ENCODE data around the gene MAP6.
A peak's percentile ranks its signal among the peaks of the same experiment; 100 is the strongest.

Gene MAP6

GRCh38 chr11:75568616-75569219, 100.1 kb downstream of the MAP6 start:
- H3K4me3 ChIP-seq (replicated peaks in 1 of 2; ENCODE audit: low read depth in 2 of 2, low read length in 2 of 2), result no peak overlapping the region
- DNase-seq (ENCODE audit: low read depth in 2 of 2), result no peak

DNA sequence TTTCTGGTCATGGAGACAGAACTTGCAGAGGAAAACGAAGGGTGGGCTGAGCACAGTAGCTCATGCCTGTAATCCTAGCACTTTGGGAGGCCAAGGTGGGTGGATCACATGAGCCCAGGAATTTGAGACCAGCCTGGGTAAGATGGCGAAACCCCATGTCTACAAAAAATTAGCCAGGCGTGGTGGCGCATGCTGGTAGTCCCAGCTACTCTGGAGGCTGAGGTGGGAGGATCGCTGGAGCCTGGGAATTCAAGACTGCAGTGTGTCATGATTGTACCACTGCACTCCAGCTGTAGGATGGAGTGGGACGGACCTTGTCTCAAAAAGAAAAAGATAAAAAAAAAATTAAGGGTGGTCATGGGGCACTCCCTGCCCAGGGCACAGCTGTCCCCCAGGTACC, 100.9 kb downstream of the MAP6 start:
- H3K4me3 ChIP-seq (replicated peaks in 1 of 2; ENCODE audit: low read depth in 2 of 2, low read length in 2 of 2), result no peak overlapping the region
- no peak for DNase-seq (ENCODE audit: low read depth in 2 of 2)
- TF ChIP-seq, protein P1, sequence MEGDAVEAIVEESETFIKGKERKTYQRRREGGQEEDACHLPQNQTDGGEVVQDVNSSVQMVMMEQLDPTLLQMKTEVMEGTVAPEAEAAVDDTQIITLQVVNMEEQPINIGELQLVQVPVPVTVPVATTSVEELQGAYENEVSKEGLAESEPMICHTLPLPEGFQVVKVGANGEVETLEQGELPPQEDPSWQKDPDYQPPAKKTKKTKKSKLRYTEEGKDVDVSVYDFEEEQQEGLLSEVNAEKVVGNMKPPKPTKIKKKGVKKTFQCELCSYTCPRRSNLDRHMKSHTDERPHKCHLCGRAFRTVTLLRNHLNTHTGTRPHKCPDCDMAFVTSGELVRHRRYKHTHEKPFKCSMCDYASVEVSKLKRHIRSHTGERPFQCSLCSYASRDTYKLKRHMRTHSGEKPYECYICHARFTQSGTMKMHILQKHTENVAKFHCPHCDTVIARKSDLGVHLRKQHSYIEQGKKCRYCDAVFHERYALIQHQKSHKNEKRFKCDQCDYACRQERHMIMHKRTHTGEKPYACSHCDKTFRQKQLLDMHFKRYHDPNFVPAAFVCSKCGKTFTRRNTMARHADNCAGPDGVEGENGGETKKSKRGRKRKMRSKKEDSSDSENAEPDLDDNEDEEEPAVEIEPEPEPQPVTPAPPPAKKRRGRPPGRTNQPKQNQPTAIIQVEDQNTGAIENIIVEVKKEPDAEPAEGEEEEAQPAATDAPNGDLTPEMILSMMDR (IDR thresholded peaks at IDR 0.05; ENCODE audit: low read depth, low read length), result no peak

More at GRCh38 chr11:75568616-75569219, 100.1 kb downstream of the MAP6 start:
- TF ChIP-seq, protein P1 (IDR thresholded peaks at IDR 0.05; ENCODE audit: low read depth, low read length), result no peak

DNA sequence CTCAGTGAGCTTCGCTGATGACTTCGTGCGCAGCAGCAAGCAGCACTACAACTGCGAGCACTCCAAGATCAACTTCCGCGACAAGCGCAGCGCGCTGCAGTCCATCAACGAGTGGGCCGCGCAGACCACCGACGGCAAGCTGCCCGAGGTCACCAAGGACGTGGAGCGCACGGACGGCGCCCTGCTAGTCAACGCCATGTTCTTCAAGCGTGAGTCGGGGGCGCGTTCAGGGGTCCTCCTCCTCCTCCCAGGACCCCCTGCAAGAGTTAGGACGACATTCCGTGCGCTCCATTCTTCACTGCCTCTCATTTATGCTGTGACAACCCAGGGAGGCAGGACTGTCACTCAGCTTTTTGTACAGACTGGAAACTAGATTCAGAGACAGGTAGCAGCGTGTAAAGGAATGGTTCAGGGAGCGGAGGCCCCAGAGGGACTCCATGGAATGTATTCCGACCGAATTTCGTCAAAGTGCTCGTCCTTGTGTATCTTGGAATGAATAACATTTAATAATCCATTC, 102.0 kb downstream of the MAP6 start:
- TF ChIP-seq, protein P1 (IDR thresholded peaks at IDR 0.05; ENCODE audit: low read depth, low read length), result no peak
- no peak overlapping the region for H3K4me3 ChIP-seq (replicated peaks in 1 of 2; ENCODE audit: low read depth in 2 of 2, low read length in 2 of 2)

DNA sequence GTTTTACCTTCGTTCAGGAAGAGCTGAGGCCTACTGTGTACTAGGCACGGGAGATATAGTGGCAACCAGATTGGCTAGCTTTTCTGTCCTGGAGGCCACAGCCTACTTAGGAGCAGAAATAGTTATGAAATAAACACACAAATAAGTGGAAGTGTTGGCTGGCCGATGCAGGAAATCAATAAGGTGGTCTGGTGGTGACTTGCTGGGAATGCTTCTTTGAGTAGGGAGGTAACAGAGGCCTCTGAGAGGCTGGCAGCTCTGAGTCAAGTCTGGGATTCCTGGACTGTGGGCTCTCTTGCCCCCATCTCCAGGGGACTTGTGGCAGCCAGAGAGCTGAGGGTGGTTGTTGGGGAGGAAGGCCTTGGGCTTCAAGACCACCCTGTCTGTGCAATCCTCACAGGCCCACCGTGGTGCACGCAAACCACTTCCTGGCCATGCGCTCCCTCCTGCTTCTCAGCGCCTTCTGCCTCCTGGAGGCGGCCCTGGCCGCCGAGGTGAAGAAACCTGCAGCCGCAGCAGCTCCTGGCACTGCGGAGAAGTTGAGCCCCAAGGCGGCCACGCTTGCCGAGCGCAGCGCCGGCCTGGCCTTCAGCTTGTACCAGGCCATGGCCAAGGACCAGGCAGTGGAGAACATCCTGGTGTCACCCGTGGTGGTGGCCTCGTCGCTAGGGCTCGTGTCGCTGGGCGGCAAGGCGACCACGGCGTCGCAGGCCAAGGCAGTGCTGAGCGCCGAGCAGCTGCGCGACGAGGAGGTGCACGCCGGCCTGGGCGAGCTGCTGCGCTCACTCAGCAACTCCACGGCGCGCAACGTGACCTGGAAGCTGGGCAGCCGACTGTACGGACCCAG, 102.7 kb downstream of the MAP6 start:
- H3K4me3 ChIP-seq (replicated peaks in 1 of 2; ENCODE audit: low read depth in 2 of 2, low read length in 2 of 2), result peak overlapping the region; percentile 95 to 98
- TF ChIP-seq, protein P1 (IDR thresholded peaks at IDR 0.05; ENCODE audit: low read depth, low read length), result no peak
- DNase-seq (ENCODE audit: low read depth in 2 of 2), result no peak

More for the DNA sequence above, 102.0 kb downstream of the MAP6 start:
- no peak for DNase-seq (ENCODE audit: low read depth in 2 of 2)

- H3K4me3 ChIP-seq (replicated peaks in 1 of 2; ENCODE audit: low read depth in 2 of 2, low read length in 2 of 2), result peak overlapping the region; percentile 95 to 98
- peak; percentile 70 to 88 for DNase-seq (ENCODE audit: low read depth in 2 of 2)
- TF ChIP-seq, protein P1 (IDR thresholded peaks at IDR 0.05; ENCODE audit: low read depth, low read length), result no peak
Measured at GRCh38 chr11:75565221-75565814, 103.5 kb downstream of the MAP6 start.

GRCh38 chr11:75563978-75564552, 104.8 kb downstream of the MAP6 start:
- TF ChIP-seq, protein P1 (IDR thresholded peaks at IDR 0.05; ENCODE audit: low read depth, low read length), result peak; percentile 76
- H3K4me3 ChIP-seq (replicated peaks in 1 of 2; ENCODE audit: low read depth in 2 of 2, low read length in 2 of 2), result peak overlapping the region; percentile 95 to 98
- DNase-seq (ENCODE audit: low read depth in 2 of 2), result peak; percentile 92 to 96

Measured in cardiac fibroblast (primary cell).